GM18951 (cell line): ENCODE data around the gene RIPPLY1.

Source experiments
- POLR2A ChIP-seq: IDR thresholded peaks from 4 replicates; pipeline ENCODE4 v1.6.1; 2011; ENCODE audit warnings: mild to moderate bottlenecking; ENCODE audit not compliant: insufficient read length, insufficient read depth; ENCODE audit errors: extremely low read depth
- in situ Hi-C: fragments of 300-500 bp; cut with MboI; formaldehyde crosslinking; loops from one replicate; pipeline ENCODE4 v1.12.0; 2022; ENCODE audit warnings: low sequenced_read_pairs, mixed read lengths, inconsistent platforms; ENCODE audit not compliant: unreplicated experiment

The RIPPLY1 gene

DNA sequence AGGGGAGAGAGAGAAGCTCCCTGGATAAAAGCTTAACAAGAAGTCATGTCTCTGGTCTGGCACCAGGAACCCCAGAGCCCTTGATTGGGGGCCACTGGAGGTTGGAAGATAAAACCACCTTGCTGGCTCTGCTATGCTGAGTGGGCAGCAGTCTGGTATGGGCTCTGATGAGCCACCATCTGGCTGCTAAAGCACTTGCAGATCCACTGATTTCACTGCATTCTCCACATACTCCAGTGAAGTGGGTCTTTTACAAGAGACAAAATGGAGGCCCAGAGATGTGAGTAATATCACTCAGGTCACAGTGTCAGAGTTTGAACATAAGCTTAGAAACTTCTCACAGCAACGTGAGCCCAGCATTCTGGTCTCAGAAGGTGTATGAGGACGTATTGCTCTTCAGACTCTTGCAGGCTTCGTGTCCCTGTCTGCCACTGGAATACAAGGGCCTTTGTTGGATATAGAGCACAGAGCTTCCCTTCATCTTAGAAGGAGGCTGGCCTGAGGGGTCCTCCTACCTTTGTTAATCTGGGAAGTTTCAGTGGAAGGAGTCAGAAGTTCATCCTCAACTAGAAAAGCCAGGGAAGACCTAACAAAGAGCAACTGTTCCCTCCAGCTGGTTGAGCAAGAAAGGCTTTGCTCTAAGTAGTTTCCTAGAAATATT, 28.8 kb upstream of the RIPPLY1 start:
- in situ Hi-C loops, result no loop called here
- no peak for TF ChIP-seq POLR2A

DNA sequence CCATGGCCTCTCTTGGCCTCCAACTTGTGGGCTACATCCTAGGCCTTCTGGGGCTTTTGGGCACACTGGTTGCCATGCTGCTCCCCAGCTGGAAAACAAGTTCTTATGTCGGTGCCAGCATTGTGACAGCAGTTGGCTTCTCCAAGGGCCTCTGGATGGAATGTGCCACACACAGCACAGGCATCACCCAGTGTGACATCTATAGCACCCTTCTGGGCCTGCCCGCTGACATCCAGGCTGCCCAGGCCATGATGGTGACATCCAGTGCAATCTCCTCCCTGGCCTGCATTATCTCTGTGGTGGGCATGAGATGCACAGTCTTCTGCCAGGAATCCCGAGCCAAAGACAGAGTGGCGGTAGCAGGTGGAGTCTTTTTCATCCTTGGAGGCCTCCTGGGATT, 25.1 kb upstream of the RIPPLY1 start:
- no peak for TF ChIP-seq POLR2A

DNA sequence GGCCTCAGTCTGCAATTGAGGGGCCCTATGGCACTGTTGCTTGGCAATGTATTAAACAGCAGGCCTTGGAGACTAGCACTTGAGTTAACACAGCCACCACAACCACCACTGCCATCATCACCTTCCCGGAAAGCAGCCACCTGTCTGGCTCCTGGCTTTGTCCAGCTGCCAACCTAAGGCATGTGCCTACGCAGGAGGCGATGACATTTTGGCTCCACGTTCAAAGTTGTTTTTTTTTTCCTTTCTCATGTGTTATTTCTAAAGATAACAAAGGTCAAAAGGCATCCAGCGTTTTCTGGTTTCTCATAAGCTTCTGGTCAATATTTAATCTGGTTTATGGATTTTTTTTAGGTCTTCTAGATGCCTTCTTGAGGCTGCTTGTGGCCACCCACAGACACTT, 24.6 kb upstream of the RIPPLY1 start:
- in situ Hi-C loops, result no loop called here

More for the DNA sequence above, 25.1 kb upstream of the RIPPLY1 start:
- in situ Hi-C loops, result no loop called here

DNA sequence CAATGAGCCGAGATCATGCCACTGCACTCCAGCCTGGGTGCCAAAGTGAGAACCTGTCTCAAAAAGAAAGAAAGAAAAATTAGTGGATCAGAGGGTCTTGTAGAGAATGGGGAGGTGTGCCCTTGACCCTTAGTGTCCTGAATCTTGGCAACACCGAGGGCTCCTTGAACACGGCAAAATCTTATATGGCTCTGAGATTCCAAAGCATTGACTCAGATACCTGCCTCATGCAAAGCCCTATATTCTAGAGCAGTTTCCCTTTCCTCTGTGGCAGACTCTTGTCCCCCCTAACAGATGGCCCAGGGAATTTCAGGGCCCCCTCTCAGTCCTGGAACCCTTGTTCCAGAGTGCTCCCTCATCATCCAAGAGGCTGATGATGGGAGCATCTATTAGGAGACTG, 23.9 kb upstream of the RIPPLY1 start:
- TF ChIP-seq POLR2A, result no peak
- in situ Hi-C loops, result no loop called here

More for the DNA sequence above, 24.6 kb upstream of the RIPPLY1 start:
- no peak for TF ChIP-seq POLR2A

DNA sequence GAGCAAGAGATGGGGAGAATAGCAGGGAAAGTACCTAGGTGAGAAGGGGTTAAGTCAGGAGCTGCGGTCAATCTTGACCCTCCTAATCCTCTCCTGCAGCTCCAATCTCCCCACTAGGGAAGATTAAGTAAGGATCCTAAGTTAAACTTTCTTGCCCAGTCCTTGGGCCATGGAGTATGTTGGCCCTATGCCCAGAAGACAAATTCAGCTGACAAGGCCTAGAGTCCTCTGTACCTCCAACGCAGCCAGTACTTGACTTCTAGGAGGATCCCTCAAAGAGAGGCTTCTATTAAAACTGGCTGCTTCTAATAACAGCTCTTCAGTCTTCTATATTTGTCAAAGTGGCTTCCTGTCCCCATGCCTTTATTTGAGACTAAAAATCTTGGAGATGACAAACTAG, 18.5 kb upstream of the RIPPLY1 start:
- no peak for TF ChIP-seq POLR2A
- in situ Hi-C loops, result no loop called here

DNA sequence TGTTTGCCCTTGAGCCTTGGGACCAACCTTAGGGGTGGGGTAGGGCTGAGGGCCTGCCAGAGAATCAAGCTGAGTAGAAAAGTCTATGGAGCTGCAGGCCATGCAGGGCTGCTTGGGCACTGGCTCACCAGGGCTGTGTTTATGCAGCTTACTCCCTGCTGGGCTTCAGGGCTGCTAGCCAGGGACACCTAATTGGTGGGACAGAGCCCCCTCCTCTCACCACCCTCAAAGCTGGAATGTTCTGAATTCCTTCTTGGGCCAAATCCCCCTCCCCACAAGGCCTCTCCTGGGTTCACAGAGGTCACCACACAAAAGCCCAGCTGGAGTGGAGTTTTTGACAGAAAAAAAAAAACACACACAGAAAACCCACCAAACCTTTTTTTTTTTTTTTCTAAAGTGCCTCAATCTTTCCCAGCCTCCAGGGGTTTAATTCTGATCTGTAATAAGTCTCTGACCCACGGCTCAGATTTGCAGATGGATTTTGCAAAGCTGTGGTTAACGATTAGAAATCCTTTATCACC, 16.9 kb upstream of the RIPPLY1 start, which contains the start of gene CLDN2:
Gene CLDN2 (plus strand): TSS at position 471 of the 521 bp plus-strand sequence. CDS start 7,827 bp downstream, outside the sequence.
- in situ Hi-C loops, result no loop called here
- TF ChIP-seq POLR2A, result no peak

DNA sequence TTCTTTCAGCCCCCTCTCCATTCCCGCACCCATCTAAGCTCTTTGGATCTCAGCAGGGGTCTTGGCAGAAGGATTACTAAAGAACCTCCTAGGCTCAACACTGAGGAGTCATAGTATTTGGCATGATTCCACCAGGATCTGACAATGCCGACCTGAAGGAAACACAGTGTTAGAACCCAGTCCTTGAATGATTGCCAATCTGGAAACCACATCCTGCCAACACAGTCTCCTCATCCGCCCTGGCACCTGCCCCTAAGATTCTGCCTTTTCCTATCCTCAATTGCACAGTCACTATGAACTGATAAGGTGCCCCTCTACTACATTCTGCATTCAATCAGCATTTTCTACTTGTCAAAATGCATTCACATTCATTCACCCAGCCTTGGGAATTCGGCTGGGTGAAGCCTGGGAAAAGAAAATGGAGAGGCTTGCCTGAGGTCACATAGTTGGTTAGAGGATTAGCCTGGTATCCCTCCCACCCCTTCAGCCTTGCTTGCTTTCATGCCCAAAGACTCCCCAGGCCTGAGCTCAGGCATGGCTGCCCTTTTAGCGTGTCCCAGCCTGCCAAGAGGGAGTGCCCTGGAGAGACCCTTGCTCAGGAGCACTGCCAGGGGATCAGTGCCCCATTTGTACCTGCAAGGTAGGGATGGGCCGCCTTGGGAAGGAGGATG, 14.8 kb upstream of the RIPPLY1 start:
- in situ Hi-C loops, result no loop called here
- no peak for TF ChIP-seq POLR2A

DNA sequence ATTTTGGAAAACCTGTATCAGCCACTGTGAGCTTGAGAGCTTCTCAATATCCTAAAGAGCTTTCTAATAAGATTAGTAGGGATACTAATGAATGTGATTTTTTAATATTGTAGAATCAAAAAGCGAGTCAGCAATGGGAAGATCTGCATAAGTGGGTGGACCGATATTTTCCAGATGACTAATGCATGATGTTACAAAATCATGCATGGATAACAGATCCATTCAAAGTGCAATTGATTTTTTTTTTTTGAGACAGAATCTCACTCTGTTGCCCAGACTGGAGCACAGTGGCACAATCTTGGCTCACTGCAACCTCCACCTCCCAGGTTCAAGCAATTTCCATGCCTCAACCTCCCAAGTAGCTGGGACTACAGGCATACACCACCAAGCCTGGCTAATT, 9.7 kb upstream of the RIPPLY1 start:
- no peak for TF ChIP-seq POLR2A
- in situ Hi-C loops, result no loop called here

DNA sequence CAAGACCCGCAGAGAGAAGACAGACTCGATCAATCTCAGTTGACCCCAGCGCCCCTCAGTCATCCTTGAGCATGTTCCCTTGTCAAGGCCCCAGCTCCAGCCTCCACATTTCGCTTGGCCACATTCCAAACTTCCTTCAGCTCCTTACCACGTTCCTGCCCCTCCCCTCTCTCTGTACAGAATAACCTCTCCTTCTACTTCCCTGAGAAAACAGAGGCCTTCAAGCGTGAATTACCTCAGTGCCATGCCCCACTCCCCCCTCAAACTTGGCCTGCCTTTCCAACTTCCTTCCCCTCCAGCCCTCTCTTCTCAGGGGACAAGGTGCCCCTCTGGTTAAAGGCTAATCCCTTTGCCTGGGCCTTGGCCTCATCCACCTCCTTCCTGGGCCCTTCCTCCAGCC, 3.2 kb upstream of the RIPPLY1 start:
- TF ChIP-seq POLR2A, result no peak
- in situ Hi-C loops, result no loop called here

DNA sequence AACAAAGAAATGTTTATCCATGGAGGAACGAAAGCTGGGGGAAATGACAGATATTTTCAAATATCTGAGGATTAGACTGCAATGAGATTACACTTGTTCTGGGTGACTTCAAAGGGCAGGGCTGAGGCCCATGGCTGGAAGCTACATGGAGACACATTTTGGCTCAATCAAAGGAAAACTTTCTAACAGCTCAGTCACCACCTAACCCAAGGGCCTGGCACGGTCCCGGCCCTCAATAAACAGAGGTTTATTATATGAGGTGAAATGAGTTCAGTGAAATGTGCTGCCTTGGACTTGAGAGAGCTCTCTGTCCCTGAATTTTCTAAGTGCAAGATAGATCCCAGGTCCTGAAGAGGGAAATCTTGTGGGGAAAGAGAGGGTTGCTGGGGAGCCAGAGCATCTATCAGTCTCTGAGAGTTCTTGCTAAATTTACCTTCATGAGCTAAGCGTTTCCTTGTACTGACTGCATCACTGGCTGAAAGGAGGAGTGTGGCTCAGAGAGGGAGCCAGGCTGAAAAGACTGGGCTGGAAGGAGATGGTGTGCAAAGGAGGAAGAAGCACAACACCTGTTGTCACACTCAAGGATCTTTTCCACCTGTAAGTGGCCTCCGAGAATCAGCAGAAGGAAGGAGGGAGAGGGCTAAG, 2.0 kb upstream of the RIPPLY1 start:
- TF ChIP-seq POLR2A, result no peak
- in situ Hi-C loops, result no loop called here

DNA sequence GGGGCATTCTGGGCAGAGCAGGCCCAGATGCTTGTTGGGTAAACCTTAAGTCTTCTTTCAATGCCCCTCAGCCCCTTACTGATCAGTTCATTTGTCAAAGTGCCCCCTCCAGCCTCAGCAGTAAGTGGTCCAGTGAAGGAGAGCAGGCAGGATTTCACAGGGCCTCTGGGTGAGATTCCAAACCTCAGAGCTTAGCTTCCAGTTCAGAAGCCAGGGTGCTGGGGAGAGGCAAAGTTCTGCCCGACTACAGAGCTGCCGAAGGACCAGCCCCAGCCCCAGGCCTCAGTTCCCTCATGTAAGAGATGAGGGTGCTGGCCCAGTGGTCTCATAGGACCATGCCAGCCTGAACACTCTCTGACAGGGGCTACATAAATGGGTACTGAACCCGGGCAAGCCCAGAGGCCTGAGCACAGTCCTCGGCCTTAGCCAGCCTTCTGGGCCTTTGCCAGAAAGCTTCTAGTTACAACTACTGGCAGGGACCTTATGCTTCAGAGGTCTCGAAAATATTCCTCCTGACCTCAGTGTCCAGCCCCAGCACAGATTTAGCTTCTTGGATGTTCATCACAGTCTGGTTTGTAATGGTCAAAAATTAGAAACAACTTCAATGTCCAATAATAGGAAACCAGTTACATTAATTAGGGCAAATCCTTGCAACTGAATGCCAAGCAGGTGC, 851 bp upstream of the RIPPLY1 start:
- in situ Hi-C loops, result no loop called here
- no peak for TF ChIP-seq POLR2A

DNA sequence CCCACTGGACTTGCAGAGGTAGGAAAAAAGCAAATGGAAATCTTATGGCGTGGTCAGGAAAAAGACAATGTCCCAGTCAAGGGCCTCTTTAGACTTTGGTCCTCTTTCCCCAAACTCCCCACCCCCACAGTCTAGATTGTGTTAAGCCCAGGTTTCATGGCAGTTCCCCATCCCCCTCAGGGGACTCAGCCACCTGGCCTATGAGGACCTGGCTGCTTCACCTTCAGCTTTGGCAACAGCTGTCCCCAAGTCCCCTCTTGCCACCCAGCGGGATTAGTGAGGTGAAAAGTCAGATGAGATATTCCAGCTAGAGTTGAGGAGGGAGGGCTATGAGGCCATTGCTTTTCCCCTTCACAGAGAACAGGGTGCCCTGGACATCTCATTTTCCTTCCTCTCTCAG, 457 bp downstream of the RIPPLY1 start:
- no peak for TF ChIP-seq POLR2A
- in situ Hi-C loops, result no loop called here

DNA sequence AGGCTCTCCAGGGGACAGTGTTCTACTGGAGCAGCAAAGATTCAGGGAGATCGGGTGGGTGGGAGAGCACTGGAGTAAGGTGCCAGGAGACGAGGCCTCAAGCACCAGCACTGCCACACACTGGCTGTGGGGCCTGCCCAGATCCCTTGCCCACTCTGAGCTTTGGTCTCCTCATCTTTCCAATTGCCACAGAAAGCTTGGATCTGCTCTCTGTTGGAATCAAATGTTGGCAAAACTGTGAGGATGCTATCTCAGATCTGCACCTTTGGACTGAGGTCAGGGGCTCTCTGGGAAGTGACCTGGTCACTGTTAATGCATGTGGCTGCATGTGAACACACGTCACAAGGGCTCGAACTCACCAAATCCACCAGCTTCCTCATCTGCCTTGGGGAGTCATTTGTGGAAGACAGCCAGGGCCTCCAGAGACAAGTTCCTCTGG, 1.3 kb downstream of the RIPPLY1 start:
- in situ Hi-C loops, result no loop called here
- no peak for TF ChIP-seq POLR2A
